CD4-positive, alpha-beta T cell treated with Interleukin-21 for 1 hour (primary cell): Measurements from ENCODE around the gene VDR.
"Not testable (repeated sequence)": the region's sequence is repeated elsewhere in the genome, so short reads cannot be mapped to it uniquely, and the experiment has no call there.

Experiments
- DNase-seq: peaks from one replicate; pipeline ENCODE4 v3.0.0-alpha.2; 2020

VDR gene

DNA sequence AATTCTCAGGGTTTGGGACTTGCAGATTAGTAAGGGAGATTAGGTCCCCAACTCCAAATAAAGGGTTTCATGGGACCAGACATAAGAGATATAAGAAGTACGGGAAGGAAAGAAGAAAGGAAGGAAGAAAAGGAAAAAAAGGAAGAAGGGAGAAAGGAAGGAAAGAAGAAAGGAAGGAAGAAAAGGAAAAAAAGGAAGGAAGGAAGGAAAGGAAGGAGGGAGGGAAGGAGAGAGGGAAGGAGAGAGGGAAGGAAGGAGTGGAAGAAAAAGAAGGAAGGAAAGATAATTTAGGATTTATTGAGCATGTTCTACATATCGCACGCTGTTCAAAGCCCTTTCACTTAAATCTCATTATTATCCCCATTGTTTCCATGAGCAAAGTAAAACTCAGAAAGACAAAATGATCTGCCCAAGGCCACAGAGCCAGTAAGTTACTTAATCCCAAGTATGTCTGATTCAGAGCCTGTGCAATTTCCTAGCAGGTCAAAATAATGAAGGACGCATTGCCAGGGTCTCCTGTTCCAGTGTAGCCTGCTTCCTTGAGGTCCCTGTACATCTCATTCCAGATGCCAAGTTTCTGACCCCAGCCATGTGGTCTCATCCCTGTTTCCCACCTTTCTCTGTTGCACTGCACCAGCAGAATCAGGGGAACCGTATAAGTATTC is 81.2 kb downstream of the VDR start:
- no peak for DNase-seq

DNA sequence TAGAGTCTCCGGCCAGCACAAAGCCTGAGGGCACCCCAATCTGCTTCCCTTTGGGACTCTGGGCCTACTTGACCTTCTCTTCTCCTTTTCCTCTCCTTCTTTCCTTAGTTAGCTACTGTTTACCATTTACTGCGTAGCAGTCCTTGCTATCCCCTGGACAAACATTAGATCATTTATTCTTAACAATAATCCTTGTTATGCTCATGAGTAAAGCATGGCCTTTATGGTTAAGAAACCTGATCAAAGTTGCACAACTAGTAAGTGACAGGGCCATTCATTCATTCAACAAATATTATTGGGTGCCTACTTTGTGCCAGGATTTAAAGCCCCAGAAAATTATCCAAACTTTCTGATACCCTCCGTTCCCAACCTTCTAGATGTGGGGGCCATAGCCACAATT is 81.9 kb downstream of the VDR start:
- DNase-seq: no peak

DNA sequence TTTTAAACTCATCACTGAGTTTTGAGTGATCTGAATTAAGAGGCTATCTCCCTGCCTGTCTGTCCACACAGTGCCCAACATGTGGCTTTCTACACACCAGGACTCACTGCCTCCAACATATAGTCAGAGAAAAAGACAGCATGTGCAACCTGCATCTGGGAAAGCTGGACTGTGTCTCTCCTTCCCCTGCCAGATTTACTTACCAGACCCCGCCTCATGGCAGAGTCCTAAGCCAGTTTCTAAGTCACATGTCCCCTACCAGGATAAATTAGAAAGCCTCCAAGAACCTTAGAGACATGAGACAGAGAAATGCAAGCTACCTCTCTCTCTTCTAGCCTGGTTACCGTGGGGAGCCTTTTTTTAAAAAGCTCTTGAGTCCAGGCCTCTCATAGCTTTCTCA is 82.4 kb downstream of the VDR start:
- no peak for DNase-seq

DNA sequence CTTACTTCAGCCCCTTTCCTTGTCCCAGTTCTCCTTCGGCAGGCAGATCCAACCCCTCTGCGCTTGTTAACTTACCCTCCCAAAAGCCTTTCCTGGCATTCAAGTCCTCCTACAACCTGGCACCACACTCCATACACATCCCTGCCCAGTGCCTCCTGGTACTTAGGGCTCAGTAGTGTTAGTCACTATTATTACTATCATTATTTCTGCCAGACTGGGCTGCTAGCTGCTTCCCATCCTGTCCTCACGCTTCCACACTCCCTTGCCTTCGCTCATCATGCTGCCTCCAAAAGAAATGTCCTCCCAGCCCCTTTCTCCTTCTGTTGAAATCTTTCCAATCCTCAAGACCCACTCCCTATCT is 83.5 kb downstream of the VDR start:
- DNase-seq: no peak

DNA sequence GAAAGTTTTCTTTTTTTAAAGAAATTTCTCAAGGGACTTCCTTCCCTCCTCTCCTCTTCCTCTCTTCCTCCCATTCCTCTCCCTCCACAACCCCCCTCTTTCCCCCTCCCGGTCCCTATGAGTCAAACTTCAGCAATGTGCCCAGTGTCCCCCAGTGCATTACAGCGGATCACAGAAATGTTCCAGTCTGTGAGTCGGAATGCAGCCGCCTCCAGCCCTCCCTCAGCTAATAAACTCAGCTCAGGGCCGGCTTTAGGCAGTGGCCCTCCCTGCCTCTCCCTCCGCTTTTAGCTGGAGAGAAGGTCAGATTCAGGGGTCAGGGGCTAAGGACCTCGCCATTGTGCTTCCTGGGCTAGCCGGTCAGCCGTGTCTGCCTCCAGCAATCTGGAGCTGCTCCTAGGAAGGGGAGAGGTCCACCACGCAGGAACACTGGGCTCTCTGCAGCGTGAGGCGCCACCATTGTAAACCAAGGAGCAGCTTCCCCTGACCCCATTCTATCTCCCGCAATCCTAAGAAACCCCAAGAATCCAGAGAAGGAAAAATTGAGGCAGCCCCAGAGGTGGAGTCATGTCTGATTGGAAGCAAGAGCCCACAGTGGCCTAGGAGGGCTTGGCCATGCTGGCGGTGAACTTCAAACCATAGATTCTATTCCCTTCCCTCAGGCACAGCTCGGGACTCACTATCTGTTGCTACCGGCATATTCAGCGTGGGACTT is 84.0 kb downstream of the VDR start:
- no peak for DNase-seq

DNA sequence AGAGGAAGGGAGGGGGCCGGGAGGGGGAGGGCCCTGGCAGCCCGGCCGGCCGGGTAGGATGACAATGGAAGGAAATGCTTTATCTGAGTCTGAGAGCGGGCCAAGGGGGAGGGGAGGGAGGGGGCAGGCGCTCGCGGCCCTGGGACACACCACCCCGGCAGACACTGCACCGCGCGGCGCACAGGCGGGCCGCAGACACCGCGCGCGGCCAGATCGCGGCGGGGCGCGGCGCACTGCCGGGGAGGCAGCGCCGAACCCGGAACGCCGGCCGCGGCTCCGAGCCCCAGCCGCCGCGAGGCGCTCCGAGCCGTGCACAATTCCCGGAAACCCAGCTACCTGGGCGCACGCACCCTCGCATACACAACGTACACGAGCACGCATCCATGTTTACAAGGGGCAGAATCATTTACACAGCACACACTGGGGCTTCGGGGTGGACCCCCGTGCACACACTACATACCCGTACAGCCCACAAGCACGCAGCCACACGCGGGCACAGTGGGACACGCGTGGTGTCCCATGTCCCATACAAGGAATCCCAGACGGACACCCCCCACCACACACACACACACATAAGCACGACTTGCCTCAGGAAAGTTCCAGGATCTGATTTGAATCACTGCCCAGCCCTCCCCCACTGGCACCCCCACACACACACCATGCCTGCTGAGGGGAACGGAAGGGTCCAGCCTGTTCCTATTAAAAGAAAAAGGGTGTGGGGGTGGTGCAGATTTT is 84.7 kb downstream of the VDR start, which contains the start of gene HDAC7:
TSS of gene HDAC7 (minus strand) at position 8 of the 735 bp plus-strand sequence. CDS start 118 bp downstream, outside the sequence.
- peak; percentile 80 for DNase-seq

DNA sequence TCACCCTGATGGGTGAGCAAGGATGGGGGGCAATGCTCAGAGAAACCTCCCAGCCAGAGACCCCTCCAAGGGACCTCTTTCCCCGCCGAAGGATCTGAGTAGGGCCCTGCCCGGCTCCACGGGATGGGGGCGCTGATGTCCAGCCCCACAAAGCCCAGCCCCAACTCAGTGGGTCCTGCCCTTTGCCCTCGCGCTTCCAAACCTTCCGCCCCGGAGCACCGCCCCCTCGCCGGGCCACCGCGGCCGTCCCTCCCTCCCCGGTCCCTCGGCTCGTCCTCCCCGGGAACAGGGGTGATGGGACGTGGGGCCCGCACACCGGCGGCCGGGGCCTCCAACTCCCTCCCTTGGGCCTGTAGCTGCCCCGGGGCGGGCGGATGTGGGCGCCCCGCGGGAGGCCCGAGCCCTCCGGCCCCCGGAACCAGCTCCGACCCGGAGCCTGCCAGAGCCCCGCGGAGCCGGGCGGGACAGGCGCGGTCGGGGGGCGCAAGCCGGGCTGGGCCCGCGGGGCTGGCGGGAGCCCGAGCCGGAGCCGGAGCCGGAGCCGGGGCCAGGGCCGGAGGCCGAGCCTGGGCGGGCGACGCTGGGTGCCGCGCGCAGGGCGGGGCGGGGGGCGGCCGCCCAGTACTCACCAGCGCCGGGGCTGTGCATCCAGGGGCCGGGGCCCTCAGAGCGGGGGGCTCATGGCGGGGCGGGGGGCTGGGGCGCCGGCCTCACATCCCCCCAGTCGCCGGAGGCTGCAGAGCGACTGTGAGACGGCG is 85.5 kb downstream of the VDR start:
- peak; percentile 59 for DNase-seq

DNA sequence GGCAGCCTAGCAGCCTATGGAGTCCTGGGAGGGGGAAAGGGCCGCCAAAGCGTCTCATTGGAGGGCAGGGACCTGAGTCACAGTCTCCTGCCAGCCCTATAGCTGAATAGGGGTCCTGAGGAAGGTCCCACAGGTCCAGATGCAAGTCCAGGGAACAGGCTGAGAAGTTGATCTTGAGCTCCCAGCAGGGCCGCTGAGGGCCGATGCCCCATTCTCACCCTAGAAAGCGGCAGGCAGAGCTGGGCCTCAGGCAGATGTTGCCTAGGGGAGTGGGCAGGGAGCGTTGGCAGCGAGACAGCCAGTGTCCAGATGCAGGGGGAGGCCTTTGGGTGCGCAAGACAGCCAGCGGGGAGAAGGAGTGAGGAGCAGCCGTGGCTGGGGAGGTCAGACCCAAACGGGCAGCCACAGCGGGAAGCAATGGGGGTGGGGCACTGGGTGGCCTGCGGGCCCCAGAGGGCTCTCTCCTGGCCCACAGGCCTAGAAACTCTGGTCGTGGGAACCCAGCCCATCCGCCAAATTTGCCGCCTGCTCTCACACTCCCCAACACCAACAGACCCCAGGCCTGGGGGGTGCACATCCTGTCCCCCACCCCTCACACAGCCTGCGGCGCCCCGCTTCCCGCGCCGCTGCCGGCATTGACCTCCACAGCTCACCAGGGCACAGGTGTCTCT is 86.2 kb downstream of the VDR start:
- DNase-seq: peak; percentile 53

DNA sequence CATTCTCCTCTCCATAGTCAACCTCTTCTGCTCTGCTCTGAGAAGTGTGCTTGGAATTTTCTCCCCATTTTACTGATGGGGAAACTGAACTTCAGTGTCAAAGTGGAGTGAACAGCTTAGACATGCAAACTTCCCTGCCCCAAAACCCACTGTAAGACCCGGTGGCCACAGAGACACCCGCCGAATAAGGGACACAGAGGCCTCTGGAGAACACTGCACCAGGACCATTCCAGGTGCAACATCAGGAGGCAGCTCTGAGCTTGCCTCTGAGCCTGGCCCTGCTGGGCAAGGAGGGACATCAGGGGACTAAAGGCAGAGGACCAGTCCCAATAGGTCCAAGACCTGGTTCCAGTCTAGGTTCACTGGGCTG is 86.8 kb downstream of the VDR start:
- no peak for DNase-seq

DNA sequence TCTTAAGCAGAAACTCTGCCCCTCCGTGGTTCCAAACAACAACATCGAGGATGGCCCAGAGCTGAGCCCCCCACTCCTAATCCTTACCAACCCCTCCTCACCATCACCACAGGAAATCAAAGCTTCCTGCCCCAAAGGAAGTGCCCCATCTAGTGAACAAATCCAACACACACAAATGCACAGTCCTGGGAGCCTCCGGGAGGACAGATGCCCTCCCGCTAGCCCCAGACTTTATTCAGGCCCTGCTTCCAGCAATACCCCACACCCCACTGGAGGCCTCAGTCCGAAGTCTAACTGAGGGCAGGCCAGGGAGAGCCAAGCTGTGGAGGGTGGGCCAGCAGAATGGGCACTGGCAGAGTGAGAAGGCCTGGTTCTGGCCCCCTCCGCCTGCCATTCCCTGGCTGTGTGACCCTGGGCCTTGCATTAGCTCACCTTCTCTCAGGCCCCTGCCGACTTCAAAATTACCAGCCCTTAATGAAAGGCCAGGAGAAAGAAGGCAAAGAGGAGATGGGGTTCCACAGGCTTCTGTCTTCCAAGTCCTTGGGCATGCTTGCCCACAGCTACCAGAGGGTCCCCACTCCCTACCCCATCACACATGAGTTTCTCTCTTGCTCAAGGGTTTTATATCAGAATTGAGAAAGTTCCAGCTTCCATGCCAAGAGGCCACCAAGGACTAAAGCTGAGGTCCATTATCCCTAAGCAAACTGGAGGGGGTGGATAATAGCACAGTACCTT is 87.4 kb downstream of the VDR start:
- DNase-seq: no peak

DNA sequence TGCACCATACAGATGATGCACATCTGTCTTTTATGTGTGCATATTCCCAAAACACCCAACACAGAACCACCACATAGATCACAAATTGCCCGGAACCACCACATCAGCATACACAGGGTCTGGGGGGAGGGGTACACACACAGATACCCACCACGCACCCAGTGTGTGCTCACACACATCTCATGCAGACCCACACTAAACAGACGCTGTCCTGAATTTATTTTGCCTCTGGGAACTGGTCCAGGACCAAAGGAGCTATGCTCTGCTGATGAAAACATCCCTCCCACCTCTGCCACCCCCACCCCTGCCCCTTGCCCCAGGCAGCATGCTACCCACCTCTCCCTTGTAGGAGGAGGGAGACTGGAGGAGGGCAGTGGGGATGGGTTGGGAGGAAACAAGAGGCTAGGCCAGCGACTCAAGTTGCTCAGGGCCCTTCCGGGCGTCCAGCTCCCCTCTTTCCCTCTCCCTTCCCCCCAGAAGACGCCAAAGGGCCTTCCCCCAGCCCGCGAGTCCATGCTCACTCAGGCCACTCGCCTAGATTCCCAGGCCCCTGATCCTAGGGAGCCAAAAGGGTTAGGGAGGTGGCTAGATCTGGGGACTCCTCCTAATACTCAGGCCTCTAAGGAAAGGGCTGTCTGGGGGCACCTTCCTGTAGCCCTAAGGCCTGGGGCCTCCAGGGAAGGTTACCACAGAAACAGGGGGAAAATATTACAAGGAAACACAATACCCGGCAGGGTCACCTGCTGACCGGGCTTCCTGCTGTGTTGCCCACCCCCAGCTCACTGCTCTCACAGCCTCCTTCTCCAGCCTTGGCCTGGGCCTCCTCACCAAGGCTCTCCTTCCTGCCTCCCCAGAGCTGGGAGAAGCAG is 88.2 kb downstream of the VDR start:
- no peak for DNase-seq

DNA sequence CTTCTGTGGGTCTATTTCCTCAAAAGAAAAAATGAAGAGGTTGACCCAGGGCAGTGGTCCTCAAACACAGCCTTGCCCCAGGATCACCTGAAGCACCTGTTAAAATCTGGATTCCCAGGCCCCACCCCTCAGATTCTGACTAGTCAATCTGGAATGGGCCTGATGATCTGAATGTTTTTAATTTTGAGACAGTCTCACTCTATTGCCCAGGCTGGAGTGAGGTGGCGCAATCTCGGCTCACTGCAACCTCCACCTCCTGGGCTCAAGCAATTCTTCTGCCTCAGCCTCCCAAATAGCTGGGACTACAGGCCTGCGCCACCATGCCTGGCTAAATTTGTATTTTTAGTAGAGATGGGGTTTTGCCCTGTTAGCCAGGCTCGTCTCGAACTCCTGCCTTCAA is 89.3 kb downstream of the VDR start:
- DNase-seq: not testable (repeated sequence)

DNA sequence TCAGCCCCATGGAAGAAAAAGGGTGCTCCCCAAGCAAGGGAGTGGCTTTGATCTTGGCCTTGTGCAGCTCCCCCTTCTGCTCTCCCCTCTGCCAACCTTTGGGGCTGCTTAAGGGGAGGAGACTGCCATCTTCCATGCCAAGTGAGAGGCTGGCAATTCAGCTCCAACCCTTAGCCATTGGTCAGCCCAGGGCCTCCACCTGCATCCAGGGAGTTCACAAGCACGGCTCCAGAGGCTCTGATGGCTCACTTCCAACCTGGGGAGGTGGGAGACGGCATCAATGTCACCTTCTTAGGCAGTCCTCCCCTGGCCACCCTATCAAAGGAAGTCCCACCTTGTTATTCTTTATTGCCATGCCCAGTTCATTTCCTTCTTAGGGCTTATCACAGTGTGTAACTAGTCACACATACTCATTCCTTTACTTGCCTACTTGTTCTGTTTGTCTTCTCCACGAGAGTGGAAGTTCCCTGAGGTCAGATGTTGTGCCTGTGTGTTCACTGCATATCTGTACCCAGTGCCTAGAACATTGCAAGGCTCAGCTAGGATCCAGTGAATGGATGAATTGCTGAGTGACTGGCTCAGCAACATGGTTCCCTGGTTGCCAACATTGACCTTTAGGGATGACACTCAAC is 90.1 kb downstream of the VDR start:
- no peak for DNase-seq

DNA sequence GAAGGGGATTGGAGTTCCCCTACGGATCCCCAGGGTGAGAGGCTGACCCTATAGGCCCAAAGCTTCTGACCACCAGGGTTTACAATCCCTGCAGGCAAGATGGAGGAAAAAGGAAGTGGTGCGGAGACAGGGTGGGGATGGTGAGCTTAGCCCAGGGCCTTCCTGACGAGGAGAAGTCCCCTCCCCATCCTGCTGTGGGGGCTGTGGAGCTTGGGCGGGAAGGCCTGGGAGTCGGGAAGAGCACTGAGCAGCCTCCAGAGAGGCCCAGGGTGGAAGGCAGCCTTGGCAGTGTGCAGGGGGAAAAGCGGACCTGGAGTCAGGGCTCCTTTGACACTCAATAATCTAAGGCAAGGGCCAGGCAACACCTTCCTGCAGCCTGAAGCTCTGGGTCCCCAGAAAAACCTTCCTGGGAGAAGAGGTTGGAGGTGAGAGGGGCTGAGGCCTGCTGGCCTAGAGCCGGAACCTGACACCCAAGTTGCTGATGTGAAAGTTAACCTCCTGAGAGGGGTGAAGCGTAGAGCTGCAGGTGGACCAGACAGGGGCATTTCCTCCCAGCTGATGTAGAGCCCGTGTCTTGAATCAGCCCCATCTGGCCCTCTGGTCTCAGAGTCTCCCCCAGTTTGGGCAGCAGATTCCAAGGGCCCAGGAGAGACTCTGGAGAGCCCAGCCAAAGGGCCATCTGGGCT is 91.1 kb downstream of the VDR start:
- DNase-seq: peak; percentile 49

DNA sequence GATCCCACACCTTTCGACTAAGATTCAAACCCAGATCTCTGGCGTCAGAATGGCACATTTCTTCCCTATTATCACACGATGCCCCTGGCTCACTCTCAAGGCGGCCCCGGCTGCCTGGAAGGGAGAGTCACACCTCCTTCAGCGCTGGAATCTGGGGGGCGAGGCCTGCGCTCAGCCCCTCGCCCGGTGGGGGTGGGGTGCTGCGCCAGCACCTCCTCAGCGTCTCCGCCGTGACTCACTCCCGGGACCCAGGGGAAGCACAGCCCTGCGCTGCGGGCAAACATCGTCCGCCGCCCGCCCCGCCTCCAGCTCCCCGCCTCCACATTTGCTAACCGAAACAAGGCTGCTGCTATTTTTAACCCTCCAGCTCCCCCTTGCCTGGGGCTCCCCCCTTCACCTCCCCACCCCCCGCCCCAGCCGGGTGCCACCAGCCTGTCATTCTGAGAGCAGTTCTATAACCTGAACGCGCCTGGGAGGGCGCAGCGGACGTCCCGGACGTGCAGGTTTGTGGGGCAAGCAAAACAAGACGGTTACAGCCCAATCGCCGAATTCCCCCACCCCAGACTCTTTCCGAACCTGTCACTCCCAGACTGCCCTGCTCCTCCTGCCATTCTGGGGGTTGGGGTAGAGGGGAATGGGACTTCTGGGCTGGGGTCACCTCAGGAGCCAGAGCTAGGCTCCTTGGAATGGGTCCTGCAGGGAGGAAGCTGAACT is 91.8 kb downstream of the VDR start:
- DNase-seq: peak; percentile 95

DNA sequence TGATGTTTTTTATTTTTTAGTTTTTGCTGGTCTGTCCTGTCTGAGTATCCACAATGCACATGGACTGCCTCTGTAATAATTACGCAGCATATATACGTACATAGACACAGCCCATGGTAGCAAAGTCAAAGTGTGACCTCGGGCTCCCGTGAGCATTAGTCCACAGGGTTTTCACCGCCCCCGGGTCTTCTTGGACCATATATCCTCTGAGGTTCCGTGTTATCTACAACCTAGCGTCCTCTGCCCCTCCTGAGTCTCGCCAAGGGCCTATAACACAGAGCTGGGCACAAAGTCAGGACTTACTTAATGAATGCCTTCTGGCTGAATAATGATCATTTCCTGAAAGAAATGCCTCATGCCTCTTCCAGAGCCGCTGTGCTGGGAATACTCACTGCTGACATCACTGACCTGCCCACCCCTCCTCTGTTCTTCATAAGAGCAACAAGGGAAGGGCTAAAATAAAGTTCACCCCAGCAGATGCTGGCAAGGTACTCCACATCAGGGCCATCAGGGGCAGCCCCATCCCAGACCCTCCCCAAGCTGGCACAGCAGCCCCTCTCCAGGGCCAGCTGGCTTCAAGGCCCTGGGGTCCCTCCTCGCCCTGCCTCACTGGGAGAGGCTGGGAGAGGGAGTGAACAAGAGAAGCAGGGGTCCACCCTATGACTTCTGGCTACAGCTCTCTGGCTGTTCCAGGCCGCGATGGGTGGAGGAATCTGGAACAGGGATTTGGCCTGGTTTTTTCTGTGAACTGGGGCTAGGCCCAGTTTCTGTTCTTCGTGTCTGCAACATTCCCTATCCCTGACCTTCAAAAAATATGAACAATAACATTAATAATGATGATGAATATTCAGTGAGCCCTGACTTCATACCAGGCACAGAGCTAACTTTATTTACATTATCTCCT is 93.0 kb downstream of the VDR start:
- DNase-seq: no peak

DNA sequence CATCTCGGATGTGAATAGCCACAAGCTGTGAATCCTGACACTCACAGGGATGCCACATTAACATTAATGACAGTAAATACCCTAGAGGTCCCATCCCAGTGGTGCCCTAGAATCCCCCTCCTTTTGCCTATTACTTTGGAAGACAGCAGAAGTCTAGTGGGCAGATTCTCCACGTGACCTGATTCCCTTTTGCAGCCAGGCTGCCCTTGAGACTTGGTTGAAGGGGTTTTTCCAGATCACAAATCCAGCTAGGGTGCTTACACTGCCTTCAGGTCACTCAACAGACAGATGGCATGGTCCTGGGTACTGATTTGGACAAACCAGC is 93.8 kb downstream of the VDR start:
- DNase-seq: no peak

DNA sequence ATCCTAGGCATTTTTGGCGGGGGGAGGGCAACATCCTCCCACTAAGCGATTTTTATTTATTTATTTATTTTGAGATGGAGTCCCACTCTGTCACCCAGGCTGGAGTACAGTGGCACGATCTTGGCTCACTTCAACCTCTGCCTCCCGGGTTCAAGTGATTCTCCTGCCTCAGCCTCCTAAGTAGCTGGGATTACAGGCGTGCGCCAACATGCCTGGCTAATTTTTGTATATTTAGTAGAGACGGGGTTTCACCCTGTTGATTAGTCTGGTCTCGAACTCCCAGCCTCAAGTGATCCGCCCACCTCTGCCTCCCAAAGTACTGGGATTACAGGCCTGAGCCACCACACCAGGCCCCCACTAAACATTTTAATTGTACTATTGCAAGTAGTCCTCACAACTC is 95.3 kb downstream of the VDR start:
- not testable (repeated sequence) for DNase-seq
